HepG2 (cell line): Measurements from ENCODE around the gene PPP1R1B.

Experiments
- CCAR2 ChIP-seq: fragments of 200-400 bp; formaldehyde crosslinking; optimal IDR thresholded peaks from 2 replicates; pipeline ENCODE3; 2018; ENCODE audit warnings: low read depth, mild to moderate bottlenecking, low read length, moderate library complexity
- CTCF ChIP-seq: sonication (generic); formaldehyde crosslinking; IDR thresholded peaks from 2 replicates; pipeline ENCODE4 v1.5.0; 2020; ENCODE audit warnings: mild to moderate bottlenecking, missing genetic modification reagents, moderate library complexity
- MEF2D ChIP-seq: sonication (generic); formaldehyde crosslinking; IDR thresholded peaks from 2 replicates; pipeline ENCODE4 v1.5.1; 2020; ENCODE audit warnings: mild to moderate bottlenecking, missing genetic modification reagents
- MTF2 ChIP-seq: sonication (generic); formaldehyde crosslinking; IDR thresholded peaks from 2 replicates; pipeline ENCODE4 v1.5.0; 2020; ENCODE audit warnings: missing genetic modification reagents, borderline replicate concordance
- POLR2A ChIP-seq, 2 experiments: IDR thresholded peaks; 2 replicates each; pipeline ENCODE4 v1.6.1; 2011; ENCODE audit warnings: low read depth in 2 of 2, low read length in 2 of 2, mild to moderate bottlenecking in 1 of 2, moderate library complexity in 1 of 2; ENCODE audit not compliant: insufficient read depth in 1 of 2
- POLR2AphosphoS5 ChIP-seq: IDR thresholded peaks from 2 replicates; pipeline ENCODE4 v1.6.1; 2012; ENCODE audit warnings: low read depth, low read length
- RBM22 ChIP-seq: fragments of 200-400 bp; formaldehyde crosslinking; optimal IDR thresholded peaks from 2 replicates; pipeline ENCODE3; 2017; ENCODE audit warnings: mild to moderate bottlenecking, low read length, moderate library complexity
- RNF2 ChIP-seq: fragments of 450-650 bp; conservative IDR thresholded peaks from 2 replicates; pipeline ENCODE4 v1.6.1; 2016; ENCODE audit warnings: low read depth
- ZBTB8A ChIP-seq: sonication (generic); formaldehyde crosslinking; IDR thresholded peaks from 2 replicates; pipeline ENCODE4 v1.4.0; 2020; ENCODE audit warnings: mild to moderate bottlenecking, low read depth, missing genetic modification reagents, borderline replicate concordance
- ZNF296 ChIP-seq: sonication (generic); formaldehyde crosslinking; conservative IDR thresholded peaks from 2 replicates; pipeline ENCODE4 v1.5.0; 2020; ENCODE audit warnings: mild to moderate bottlenecking, missing genetic modification reagents
- ZNF350 ChIP-seq: sonication (generic); formaldehyde crosslinking; IDR thresholded peaks from 2 replicates; pipeline ENCODE4 v1.4.0; 2020; ENCODE audit warnings: mild to moderate bottlenecking, low read depth, missing genetic modification reagents, borderline replicate concordance
- TF ChIP-seq, protein P1 (sequence below): sonication (generic); formaldehyde crosslinking; IDR thresholded peaks from 2 replicates; pipeline ENCODE4 v1.4.0; 2020; ENCODE audit warnings: missing genetic modification reagents
- TF ChIP-seq, protein P2 (sequence below): IDR thresholded peaks from 2 replicates; pipeline ENCODE4 v1.6.1; 2016; ENCODE audit warnings: low read depth
- TF ChIP-seq, protein P3 (sequence below): sonication (generic); formaldehyde crosslinking; IDR thresholded peaks from 2 replicates; pipeline ENCODE4 v1.8.0; 2022; ENCODE audit warnings: mild to moderate bottlenecking, missing genetic modification reagents, moderate library complexity

- TF ChIP-seq ZNF296: no peak
- no peak for TF ChIP-seq POLR2AphosphoS5
- TF ChIP-seq MEF2D (CRISPR knock-in tag): no peak
- TF ChIP-seq, protein P1, sequence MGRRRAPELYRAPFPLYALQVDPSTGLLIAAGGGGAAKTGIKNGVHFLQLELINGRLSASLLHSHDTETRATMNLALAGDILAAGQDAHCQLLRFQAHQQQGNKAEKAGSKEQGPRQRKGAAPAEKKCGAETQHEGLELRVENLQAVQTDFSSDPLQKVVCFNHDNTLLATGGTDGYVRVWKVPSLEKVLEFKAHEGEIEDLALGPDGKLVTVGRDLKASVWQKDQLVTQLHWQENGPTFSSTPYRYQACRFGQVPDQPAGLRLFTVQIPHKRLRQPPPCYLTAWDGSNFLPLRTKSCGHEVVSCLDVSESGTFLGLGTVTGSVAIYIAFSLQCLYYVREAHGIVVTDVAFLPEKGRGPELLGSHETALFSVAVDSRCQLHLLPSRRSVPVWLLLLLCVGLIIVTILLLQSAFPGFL: no peak
- TF ChIP-seq MTF2 (CRISPR knock-in tag): no peak
- TF ChIP-seq, protein P2, sequence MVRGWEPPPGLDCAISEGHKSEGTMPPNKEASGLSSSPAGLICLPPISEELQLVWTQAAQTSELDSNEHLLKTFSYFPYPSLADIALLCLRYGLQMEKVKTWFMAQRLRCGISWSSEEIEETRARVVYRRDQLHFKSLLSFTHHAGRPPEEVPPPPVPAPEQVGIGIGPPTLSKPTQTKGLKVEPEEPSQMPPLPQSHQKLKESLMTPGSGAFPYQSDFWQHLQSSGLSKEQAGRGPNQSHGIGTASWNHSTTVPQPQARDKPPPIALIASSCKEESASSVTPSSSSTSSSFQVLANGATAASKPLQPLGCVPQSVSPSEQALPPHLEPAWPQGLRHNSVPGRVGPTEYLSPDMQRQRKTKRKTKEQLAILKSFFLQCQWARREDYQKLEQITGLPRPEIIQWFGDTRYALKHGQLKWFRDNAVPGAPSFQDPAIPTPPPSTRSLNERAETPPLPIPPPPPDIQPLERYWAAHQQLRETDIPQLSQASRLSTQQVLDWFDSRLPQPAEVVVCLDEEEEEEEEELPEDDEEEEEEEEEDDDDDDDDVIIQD (CRISPR knock-in tag): no peak
- TF ChIP-seq CCAR2: no peak
- TF ChIP-seq, protein P3, sequence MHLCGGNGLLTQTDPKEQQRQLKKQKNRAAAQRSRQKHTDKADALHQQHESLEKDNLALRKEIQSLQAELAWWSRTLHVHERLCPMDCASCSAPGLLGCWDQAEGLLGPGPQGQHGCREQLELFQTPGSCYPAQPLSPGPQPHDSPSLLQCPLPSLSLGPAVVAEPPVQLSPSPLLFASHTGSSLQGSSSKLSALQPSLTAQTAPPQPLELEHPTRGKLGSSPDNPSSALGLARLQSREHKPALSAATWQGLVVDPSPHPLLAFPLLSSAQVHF (CRISPR knock-in tag): no peak
- no peak for TF ChIP-seq CTCF (CRISPR knock-in tag)
- TF ChIP-seq ZNF350 (CRISPR knock-in tag): no peak; the same call in 1 of the 2 replicates
- TF ChIP-seq ZBTB8A (CRISPR knock-in tag): no peak
- TF ChIP-seq RBM22: no peak
- TF ChIP-seq RNF2: no peak
- TF ChIP-seq POLR2A (IDR thresholded peaks at IDR 0.05; ENCODE audit: insufficient read depth in 1 of 2, low read depth in 2 of 2, low read length in 2 of 2): no peak
Measured at GRCh38 chr17:39673335-39674081, 46.8 kb downstream of the PPP1R1B start.
